ENCODE results near the gene PKNOX1. TPM values are rescaled to one million over a fixed set of nuclear protein-coding genes. Genes with fewer than 3 reads are reported as not detected.
A peak's percentile ranks its signal among the peaks of the same experiment; 100 is the strongest.
"Not testable (repeated sequence)": the region's sequence is repeated elsewhere in the genome, so short reads cannot be mapped to it uniquely, and the experiment has no call there.

PKNOX1 gene, protein sequence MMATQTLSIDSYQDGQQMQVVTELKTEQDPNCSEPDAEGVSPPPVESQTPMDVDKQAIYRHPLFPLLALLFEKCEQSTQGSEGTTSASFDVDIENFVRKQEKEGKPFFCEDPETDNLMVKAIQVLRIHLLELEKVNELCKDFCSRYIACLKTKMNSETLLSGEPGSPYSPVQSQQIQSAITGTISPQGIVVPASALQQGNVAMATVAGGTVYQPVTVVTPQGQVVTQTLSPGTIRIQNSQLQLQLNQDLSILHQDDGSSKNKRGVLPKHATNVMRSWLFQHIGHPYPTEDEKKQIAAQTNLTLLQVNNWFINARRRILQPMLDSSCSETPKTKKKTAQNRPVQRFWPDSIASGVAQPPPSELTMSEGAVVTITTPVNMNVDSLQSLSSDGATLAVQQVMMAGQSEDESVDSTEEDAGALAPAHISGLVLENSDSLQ
- polyA plus RNA-seq: 10 to 100 TPM; 11.0 to 25.3 (median 14.8) TPM

DNA sequence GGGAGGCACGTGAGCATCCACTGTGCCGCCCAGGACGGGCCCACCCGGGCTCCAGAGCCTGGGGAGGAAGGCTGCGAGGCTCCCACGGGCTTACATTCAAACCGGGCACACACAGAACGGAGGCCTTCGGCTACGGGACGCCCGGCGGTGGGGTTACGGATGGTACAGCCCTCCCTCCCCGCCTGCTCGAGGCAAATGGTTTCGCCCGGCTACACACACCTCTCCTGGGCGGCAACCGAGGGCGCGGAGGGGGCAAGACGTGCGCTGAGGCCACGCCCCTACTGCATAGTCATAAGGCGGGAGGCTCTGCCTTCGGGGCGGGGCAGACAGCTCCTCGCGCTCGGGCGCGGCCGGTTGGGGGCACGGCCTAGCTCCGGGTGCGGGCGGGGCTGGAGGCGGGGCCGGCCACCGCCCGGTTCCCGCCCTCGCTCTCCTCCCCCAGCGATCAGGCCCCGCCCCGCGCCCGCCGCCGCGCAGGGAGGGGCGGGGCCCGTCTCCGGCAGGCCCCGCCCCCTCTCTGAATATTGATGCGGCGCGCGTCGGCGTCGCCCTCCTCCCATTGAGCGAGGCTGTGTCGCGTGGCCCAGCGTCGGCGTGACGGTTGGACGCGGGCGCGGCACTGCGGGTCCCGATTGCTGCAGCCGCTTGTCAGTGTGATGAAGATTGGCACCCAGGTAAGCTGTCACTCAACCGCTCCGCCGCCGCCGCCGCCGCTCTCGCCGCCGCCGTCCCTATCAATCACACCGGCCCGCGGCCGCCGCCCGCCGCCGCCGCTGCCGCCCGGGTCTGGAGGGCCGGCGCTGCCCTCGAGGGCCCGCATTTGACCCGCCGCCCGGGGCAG lies at the start of gene PKNOX1:
TSS of gene PKNOX1 (plus strand) at position 572 of the 841 bp plus-strand sequence. CDS start 29,820 bp downstream, outside the sequence.
- peak within 1 kb of the TSS; percentile 84 to 91 (median 89) for H3K4me3 Mint-ChIP-seq
- H3K27me3 Mint-ChIP-seq (ENCODE audit: low read depth in 3 of 3): peaks cover 2 to 7% (median 3%) of the 10 kb centered on the region in 3 donors
- H3K36me3 Mint-ChIP-seq: peaks cover 0 to 4% (median 0%) of the 10 kb centered on the region in 3 donors
- no peaks in the 10 kb centered on the region for H3K9me3 Mint-ChIP-seq
- H3K27ac Mint-ChIP-seq: peak within 1 kb of the TSS; percentile 87 to 96 (median 92)
- H3K4me1 Mint-ChIP-seq: peaks cover 22 to 28% of the 10 kb centered on the region in 2 donors
- DNase-seq: peak; percentile 99 to 100 (median 100)

GRCh38 chr21:42925114-42925926 lies 49.0 kb upstream of the PKNOX1 start, which contains the start of gene ERVH48-1:
Gene ERVH48-1 (minus strand): TSS chr21:42925630. CDS start chr21:42919006, 6,624 bp downstream.
- Mint-ChIP-seq H3K27me3 (ENCODE audit: low read depth in 3 of 3) (peaks cover 0 to 2% (median 0%) of the 10 kb centered on the region in 3 donors), H3K36me3 (no peaks in the 10 kb centered on the region), H3K27ac (no peak within 1 kb of the TSS), H3K4me3 (no peak within 1 kb of the TSS), H3K9me3 (no peaks in the 10 kb centered on the region), H3K4me1 (peaks cover 11 to 13% of the 10 kb centered on the region in 2 donors)
- no peak for DNase-seq

DNA sequence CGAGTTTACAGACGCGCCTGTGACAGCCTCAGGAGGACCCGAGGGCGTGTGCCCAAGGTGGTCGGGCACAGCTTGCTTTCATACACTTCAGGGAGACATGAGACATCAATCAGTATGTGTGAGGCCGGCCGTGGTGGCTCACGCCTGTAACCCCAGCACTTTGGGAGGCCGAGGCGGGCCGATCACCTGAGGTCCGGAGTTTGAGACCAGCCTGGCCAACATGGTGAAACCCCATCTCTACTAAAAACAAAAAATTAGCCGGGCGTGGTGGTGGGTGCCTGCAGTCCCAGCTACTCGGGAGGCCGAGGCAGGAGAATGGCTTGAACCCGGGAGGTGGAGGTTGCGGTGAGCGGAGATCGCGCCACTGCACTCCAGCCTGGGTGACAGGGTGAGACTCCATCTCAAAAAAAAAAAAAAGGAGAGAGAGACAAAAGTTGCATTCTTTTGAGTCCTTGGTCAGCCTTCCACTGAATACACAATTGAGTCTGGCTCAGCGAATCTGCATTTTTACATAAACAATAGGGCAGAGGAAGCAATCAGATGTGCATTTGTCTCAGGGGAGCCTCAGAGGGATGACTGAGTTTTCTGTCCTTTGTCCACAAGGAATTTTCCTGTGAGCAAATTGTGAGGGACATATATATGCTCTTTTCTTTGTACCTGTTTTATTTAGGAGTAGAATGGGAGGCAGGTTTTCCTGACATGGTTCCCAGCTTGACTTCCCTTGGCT lies 46.7 kb upstream of the PKNOX1 start:
- H3K36me3 Mint-ChIP-seq; H3K27me3 Mint-ChIP-seq (ENCODE audit: low read depth in 3 of 3); H3K4me3 Mint-ChIP-seq; H3K27ac Mint-ChIP-seq; H3K9me3 Mint-ChIP-seq; DNase-seq: not testable (repeated sequence)
- H3K4me1 Mint-ChIP-seq: peaks cover 11 to 13% of the 10 kb centered on the region in 2 donors

DNA sequence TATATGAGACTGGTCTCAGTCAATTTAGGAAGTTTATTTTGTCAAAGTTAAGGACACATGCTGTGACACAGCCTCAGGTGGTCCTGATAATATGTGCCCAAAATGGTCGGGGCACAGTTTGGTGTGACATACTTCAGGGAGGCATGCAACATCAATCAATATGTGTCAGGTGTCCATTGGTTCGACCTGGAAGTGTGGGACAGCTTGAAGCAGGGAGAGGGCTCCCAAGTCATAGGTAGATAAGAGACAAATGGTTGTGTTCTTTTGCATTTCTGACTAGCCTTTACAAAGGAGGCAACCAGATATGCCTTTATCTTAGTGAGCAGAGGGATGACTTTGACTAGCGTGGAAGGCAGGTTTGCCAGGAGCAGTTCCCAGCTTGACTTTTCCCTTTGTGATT lies 44.4 kb upstream of the PKNOX1 start:
- H3K4me1 Mint-ChIP-seq: no peaks in the 10 kb centered on the region
- no peak overlapping the region for H3K4me3 Mint-ChIP-seq
- H3K27me3 Mint-ChIP-seq (ENCODE audit: low read depth in 3 of 3): peaks cover 0 to 2% (median 0%) of the 10 kb centered on the region in 3 donors
- H3K27ac Mint-ChIP-seq: no peak overlapping the region
- H3K36me3 Mint-ChIP-seq: no peaks in the 10 kb centered on the region
- no peaks in the 10 kb centered on the region for H3K9me3 Mint-ChIP-seq
- no peak for DNase-seq

- Mint-ChIP-seq H3K27ac (no peak overlapping the region), H3K36me3 (no peaks in the 10 kb centered on the region), H3K9me3 (no peaks in the 10 kb centered on the region), H3K4me3 (no peak overlapping the region), H3K4me1 (no peaks in the 10 kb centered on the region), H3K27me3 (ENCODE audit: low read depth in 3 of 3) (peaks cover 0 to 2% (median 0%) of the 10 kb centered on the region in 3 donors)
- no peak for DNase-seq
These were observed 42.7 kb upstream of the PKNOX1 start for GRCh38 chr21:42931560-42932235.

GRCh38 chr21:42932378-42933136 lies 41.8 kb upstream of the PKNOX1 start:
- not testable (repeated sequence) for H3K27ac Mint-ChIP-seq

GRCh38 chr21:42933137-42933970 lies 41.0 kb upstream of the PKNOX1 start:
- not testable (repeated sequence) for H3K27ac Mint-ChIP-seq; H3K36me3 Mint-ChIP-seq; DNase-seq; H3K27me3 Mint-ChIP-seq (ENCODE audit: low read depth in 3 of 3); H3K9me3 Mint-ChIP-seq; H3K4me1 Mint-ChIP-seq; H3K4me3 Mint-ChIP-seq

More at GRCh38 chr21:42932378-42933136, 41.8 kb upstream of the PKNOX1 start:
- not testable (repeated sequence) for H3K4me1 Mint-ChIP-seq; H3K27me3 Mint-ChIP-seq (ENCODE audit: low read depth in 3 of 3); H3K9me3 Mint-ChIP-seq; H3K4me3 Mint-ChIP-seq; DNase-seq; H3K36me3 Mint-ChIP-seq

DNA sequence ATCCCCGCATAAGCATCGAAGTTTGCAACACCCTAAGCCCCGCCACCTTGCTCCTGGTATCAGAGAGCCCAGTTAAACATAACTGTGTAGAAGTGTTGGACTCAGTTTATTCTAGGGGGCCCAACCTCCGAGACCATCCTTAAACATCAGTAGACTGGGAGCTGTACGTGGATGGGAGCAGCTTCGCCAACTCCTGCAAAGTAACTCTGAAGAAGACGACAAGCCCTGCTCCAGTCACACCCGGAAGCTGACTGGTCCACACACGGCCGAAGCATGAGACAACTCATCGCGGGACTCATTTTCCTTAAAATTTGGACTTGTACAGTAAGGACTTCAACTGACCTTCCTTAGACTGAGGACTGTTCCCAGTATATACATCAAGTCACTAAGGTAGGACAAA lies 40.4 kb upstream of the PKNOX1 start:
- not testable (repeated sequence) for H3K36me3 Mint-ChIP-seq, H3K27ac Mint-ChIP-seq, H3K9me3 Mint-ChIP-seq

GRCh38 chr21:42936360-42936759 lies 38.0 kb upstream of the PKNOX1 start:
- DNase-seq: not testable (repeated sequence)

More for the DNA sequence above, 40.4 kb upstream of the PKNOX1 start:
- not testable (repeated sequence) for H3K4me1 Mint-ChIP-seq; H3K4me3 Mint-ChIP-seq; DNase-seq; H3K27me3 Mint-ChIP-seq (ENCODE audit: low read depth in 3 of 3)

GRCh38 chr21:42937034-42937940 lies 37.1 kb upstream of the PKNOX1 start:
- not testable (repeated sequence) for DNase-seq; H3K27me3 Mint-ChIP-seq (ENCODE audit: low read depth in 3 of 3); H3K9me3 Mint-ChIP-seq; H3K27ac Mint-ChIP-seq; H3K4me3 Mint-ChIP-seq; H3K36me3 Mint-ChIP-seq; H3K4me1 Mint-ChIP-seq

More at GRCh38 chr21:42936360-42936759, 38.0 kb upstream of the PKNOX1 start:
- H3K27ac Mint-ChIP-seq; H3K4me3 Mint-ChIP-seq; H3K27me3 Mint-ChIP-seq (ENCODE audit: low read depth in 3 of 3); H3K36me3 Mint-ChIP-seq; H3K9me3 Mint-ChIP-seq; H3K4me1 Mint-ChIP-seq: not testable (repeated sequence)

Data from immature natural killer cell (primary cell).